ENCODE results near the gene TRIM63.

- TF ChIP-seq CTCF (IDR thresholded peaks at IDR 0.05), result no peak
- no peak for TF ChIP-seq EZH2 (IDR thresholded peaks at IDR 0.05; ENCODE audit: borderline replicate concordance, insufficient read depth, low read depth, low read length, poor library complexity, severe bottlenecking)
These were observed 3.0 kb upstream of the TRIM63 start for GRCh38 chr1:26070296-26070962.

Measured in B cell (primary cell).